Pancreas (tissue), 10 donors: ENCODE results near the gene C10orf105. TPM values are rescaled to one million over a fixed set of nuclear protein-coding genes. Genes with fewer than 3 reads are reported as not detected.

Experiments used
- ATAC-seq, 4 donors: fragments of 200-7000 bp; cut with Tn5 transposase; one replicate each; pipeline versions ENCODE4 v1.8.0 to v1.9.1; 2020; ENCODE audit warnings: mild to moderate bottlenecking in 4 of 4, moderate library complexity in 4 of 4
- DNase-seq, 6 donors: peaks; one replicate each; pipeline ENCODE4 v3.0.0-alpha.2; 2020
- FAIRE-seq: peaks from 2 replicates; lab custom pipeline; 2012; peaks lifted over from hg19 to GRCh38; lab: Jason Lieb, UNC
- H3K27ac ChIP-seq, 4 donors: fragments of 200-600 bp; sonication (generic); 1 replicate in 3 of 4; 2 replicates in 1 of 4; pipeline versions ENCODE4 v1.5.0 to v1.8.0; 2020
- H3K27me3 ChIP-seq, 4 donors: fragments of 200-600 bp; one replicate each; pipeline ENCODE4 v1.8.0; 2021
- H3K36me3 ChIP-seq, 3 donors: fragments of 200-600 bp; sonication (generic) in 1 of 3; one replicate each; pipeline versions ENCODE4 v1.5.0 to v1.8.0; 2020 to 2021
- H3K4me1 ChIP-seq, 3 donors: fragments of 200-600 bp; one replicate each; pipeline ENCODE4 v1.8.0; 2021
- H3K4me3 ChIP-seq, 4 donors: fragments of 200-600 bp; sonication (generic) in 2 of 4; one replicate each; pipeline versions ENCODE4 v1.5.0 to v1.8.0; 2020 to 2021
- H3K9me3 ChIP-seq, 4 donors: fragments of 200-600 bp; one replicate each; pipeline ENCODE4 v1.8.0; 2021
- WGBS, 2 donors: extraction: QIAGEN DNeasy Blood & Tissue Kit; methylation state at CpG; one replicate each; pipeline ENCODE4 v1.1.7; 2013; 5-methylcytosine and 5-hydroxymethylcytosine counted together
- intact Hi-C, 3 donors: fragments of 100-400 bp; cut with DNase I; formaldehyde crosslinking; loops; one replicate each; pipeline versions ENCODE4 v1.11.1 to v1.14.2; 2022
- polyA plus RNA-seq, 2 donors: library from polyadenylated mRNA; stranded (reverse); fragments of 200-250 nt; gene quantifications; one replicate each; pipeline ENCODE4 v1.2.3, GENCODE V29; 2013
- total RNA-seq, 6 donors: library from RNA; stranded (reverse); fragmentation: NEBNext Ultra II Directional in 4 of 6; extraction: Animal tissue kit (Norgen Biotek cat#: 25700) in 4 of 6; gene quantifications; one replicate each; pipeline versions ENCODE4 v1.2.1 to v1.2.4, GENCODE V29; 2021 to 2023
- TF ChIP-seq, protein P1 (sequence below), 4 donors: fragments of 200-600 bp; sonication (generic) in 3 of 4; IDR thresholded peaks; one replicate each; pipeline versions ENCODE4 v1.5.0 to v1.8.0; 2021; ENCODE audit warnings: antibody characterized with exemption in 4 of 4
- donor health status: healthy with polysubstance abuse.
- donor health status: DM: no; HTN: no; CAD: no; lungs with moderate emphysema.
- donor health status: DM: no; HTN: no; CAD: no.
- donor health status: control.
- donor health status: control.
- donor health status: Bipolar disorder and iron deficiency.
- donor health status: DM: yes; HTN: yes; CAD: no.
- donor health status: DM: no; HTN: no; CAD: no.
- donor health status: DM: no; HTN: no; CAD: no.
- donor health status: DM: yes; HTN: yes; CAD: no.

Gene C10orf105
- total and polyA plus RNA-seq, 8 donors: 0.06 to 0.14 (median 0.08) TPM; not detected in 5

DNA sequence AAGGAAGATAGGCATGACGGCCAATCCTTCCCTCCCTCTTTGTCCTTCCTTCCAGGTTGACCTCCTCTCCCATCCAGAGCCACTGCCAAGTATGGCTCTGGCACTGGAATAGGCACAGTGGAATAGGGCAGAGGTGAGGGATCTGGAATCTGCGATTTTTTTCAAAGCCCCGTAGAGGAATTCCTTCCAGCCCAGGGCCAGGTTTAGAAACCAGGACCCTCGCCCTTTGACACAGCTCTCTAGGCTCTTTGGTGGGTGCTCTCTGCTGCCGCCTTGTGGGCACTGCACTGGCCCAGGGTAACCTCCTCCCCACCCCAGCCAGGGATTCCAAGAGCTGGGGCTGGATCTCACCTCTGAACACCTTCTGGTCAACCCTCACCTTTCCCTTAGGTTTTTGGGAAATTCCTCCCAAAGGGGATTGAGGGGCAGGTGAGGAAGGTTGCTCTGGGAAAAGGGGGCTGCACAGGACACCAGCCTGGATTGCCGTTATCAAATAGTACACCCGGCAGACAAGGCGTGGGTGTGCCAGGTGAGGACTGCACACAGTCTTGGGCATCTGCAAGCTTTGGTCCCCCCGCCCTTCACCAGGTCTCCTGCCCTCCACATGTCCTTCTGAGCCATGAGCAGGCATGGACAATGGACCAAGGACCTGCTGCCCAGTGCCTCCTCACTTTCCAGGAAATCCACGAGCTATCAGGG lies 22.8 kb downstream of the C10orf105 start:
- intact Hi-C loops: no loop called here
- peak in 5 of 6 donors; percentile 24 to 87 (median 62) for DNase-seq
- TF ChIP-seq, protein P1, sequence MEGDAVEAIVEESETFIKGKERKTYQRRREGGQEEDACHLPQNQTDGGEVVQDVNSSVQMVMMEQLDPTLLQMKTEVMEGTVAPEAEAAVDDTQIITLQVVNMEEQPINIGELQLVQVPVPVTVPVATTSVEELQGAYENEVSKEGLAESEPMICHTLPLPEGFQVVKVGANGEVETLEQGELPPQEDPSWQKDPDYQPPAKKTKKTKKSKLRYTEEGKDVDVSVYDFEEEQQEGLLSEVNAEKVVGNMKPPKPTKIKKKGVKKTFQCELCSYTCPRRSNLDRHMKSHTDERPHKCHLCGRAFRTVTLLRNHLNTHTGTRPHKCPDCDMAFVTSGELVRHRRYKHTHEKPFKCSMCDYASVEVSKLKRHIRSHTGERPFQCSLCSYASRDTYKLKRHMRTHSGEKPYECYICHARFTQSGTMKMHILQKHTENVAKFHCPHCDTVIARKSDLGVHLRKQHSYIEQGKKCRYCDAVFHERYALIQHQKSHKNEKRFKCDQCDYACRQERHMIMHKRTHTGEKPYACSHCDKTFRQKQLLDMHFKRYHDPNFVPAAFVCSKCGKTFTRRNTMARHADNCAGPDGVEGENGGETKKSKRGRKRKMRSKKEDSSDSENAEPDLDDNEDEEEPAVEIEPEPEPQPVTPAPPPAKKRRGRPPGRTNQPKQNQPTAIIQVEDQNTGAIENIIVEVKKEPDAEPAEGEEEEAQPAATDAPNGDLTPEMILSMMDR (IDR thresholded peaks at IDR 0.05): peak; percentile 75 to 81 (median 81)
- no peak overlapping the region for H3K27ac ChIP-seq
- FAIRE-seq: no peak
- no peaks in the 10 kb centered on the region for H3K4me1 ChIP-seq
- ATAC-seq: peak; percentile 70 to 86 (median 79)
- no peaks in the 10 kb centered on the region for H3K27me3 ChIP-seq
- no peak overlapping the region for H3K4me3 ChIP-seq
- H3K9me3 ChIP-seq: no peaks in the 10 kb centered on the region
- no peaks in the 10 kb centered on the region for H3K36me3 ChIP-seq
- 45 to 47% methylated on average over 10 of the region's 10 CpGs for WGBS, 2 donors

DNA sequence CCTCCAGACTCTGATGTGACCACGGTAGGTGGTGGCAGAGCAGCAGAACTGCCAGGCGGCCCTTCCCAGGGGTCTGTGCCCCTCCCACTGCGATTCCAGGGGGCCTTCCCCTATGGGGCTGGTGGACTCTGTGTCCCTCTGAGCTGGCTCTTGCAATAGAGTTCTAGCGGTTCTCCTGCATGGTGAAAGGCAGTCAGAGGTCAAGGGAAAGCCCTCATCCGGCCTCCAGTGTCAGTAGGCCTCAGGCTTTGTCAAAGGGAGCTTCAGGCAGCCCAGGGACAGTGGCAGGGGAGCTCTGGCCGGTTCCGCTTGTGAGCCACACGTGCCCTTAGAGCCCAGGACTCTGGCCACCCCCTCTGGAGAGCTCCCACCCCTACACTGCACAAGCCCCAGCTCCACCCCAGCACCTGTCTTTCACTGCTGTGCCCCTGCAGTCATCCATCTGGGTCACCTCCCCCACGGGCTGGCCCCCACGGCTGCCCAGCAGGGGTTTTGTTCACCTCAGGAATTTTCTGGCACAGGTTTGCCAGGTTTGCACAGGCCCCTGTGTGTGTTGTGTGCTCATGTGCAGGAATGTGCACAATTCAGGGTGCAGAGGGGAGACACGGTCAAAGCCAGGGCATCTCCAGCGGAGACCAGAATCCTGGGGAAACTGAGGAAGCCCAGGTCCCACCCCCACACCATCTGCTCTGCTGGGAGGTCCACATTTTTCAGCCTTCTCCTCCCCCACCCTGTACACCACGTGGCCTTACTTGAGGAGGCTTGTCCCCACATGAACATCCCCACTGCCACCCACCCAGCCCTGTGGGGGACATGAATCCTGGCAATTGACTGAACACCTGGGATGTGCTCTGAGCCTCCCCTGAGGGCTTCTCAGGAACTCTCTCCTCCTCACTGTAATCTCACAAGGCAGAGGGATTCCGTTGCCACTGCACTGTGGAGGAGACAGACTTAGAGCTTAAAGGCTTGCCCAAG lies 23.8 kb downstream of the C10orf105 start:
- FAIRE-seq: no peak
- Histone ChIP-seq H3K4me1 (no peaks in the 10 kb centered on the region), H3K4me3 (no peak overlapping the region), H3K36me3 (no peaks in the 10 kb centered on the region), H3K9me3 (no peaks in the 10 kb centered on the region), H3K27ac (no peak overlapping the region), H3K27me3 (no peaks in the 10 kb centered on the region)
- TF ChIP-seq, protein P1 (IDR thresholded peaks at IDR 0.05): no peak
- ATAC-seq: peak in 2 of 4 donors; percentile 7 to 9
- WGBS, 2 donors: 68 to 75% methylated on average over 14 of the region's 14 CpGs
- intact Hi-C loops: no loop called here
- no peak for DNase-seq

DNA sequence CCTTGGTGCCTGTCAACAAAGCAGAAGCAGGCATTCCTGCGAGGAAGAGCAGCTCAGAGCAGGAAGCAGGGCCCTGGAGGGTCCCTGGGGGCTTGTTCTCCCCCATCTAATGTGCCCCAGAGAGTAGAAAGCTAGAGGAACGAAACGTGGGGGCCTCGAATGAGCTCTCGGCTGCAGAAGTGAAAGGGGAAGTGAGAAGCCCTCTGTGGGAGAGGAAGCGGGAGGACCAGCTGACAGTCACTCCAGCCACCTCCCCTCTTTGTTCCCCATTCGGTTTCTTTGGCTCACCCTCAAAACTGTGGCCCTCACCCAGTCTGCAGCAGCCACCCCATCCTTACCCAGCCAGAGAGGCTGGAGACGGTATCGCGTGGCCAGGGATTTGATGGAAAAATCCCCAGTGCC lies 25.0 kb downstream of the C10orf105 start:
- H3K27me3 ChIP-seq: no peaks in the 10 kb centered on the region
- ATAC-seq (peak in 2 of 4 donors; percentile 71 to 72), DNase-seq (peak in 1 of 6 donors; percentile 57), FAIRE-seq (no peak)
- 67 to 68% methylated on average over 10 of the region's 10 CpGs for WGBS, 2 donors
- peak overlapping the region in 1 of 4 donors; percentile 8 for H3K27ac ChIP-seq
- no peaks in the 10 kb centered on the region for H3K4me1 ChIP-seq
- intact Hi-C loops: no loop called here
- TF ChIP-seq, protein P1 (IDR thresholded peaks at IDR 0.05): no peak
- no peaks in the 10 kb centered on the region for H3K9me3 ChIP-seq
- no peak overlapping the region for H3K4me3 ChIP-seq
- no peaks in the 10 kb centered on the region for H3K36me3 ChIP-seq

DNA sequence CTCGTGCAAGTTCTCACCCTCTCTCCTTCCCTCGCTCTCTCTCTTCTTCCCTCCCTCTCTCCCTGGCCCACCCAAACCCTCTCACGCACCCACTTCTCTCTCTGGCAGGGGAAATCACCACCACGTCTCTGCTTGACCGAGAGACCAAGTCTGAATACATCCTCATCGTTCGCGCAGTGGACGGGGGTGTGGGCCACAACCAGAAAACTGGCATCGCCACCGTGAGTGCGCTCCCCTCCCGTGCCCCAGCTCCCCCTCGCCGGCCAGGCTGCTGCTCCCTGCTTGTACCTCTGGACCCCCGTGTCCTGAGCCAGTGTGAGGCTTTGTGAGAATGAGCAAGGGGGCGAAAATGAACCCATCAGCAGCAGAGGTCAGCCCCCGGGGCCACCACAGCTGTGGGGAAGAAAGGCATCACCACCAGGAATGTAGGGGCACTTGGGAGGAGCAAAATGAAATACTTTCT lies 25.5 kb downstream of the C10orf105 start:
- H3K27ac ChIP-seq: peak overlapping the region in 2 of 4 donors; percentile 8 to 33
- no peaks in the 10 kb centered on the region for H3K9me3 ChIP-seq
- no peak for FAIRE-seq
- H3K4me3 ChIP-seq: no peak overlapping the region
- intact Hi-C loops: no loop called here
- H3K4me1 ChIP-seq: no peaks in the 10 kb centered on the region
- WGBS, 2 donors: 84 to 86% methylated on average over 18 of the region's 18 CpGs
- TF ChIP-seq, protein P1 (IDR thresholded peaks at IDR 0.05): no peak
- DNase-seq: no peak
- no peaks in the 10 kb centered on the region for H3K36me3 ChIP-seq
- ATAC-seq: peak in 1 of 4 donors; percentile 34
- H3K27me3 ChIP-seq: no peaks in the 10 kb centered on the region
